ENCODE results near the gene FLAD1.

Gene FLAD1

GRCh38 chr1:154955718-154956543 lies 27.2 kb upstream of the FLAD1 start, which contains the start of gene PBXIP1:
Gene PBXIP1, minus strand, starts transcription at chr1:154956099. Its CDS starts 2,378 bp downstream, at chr1:154953721.
- Histone ChIP-seq H4K8ac (ENCODE audit: low read depth, low read length) (peak within 1 kb of the TSS; percentile 31), H3K4me1 (ENCODE audit: control insufficient read depth, low read depth, low read length) (peaks cover 11% of the 10 kb centered on the region), H3K79me2 (ENCODE audit: control insufficient read depth, insufficient read depth, low read length) (peaks cover 6% of the 10 kb centered on the region), H3K4me2 (ENCODE audit: low read length) (peak within 1 kb of the TSS; percentile 93), H3K18ac (ENCODE audit: low read length) (peak within 1 kb of the TSS; percentile 21), H3K4ac (ENCODE audit: low read depth, low read length) (no peak within 1 kb of the TSS), H2BK15ac (replicated peaks; ENCODE audit: low read depth) (no peak within 1 kb of the TSS), H3K9ac (ENCODE audit: low read length) (peak within 1 kb of the TSS; percentile 85), H3K36me3 (ENCODE audit: control insufficient read depth, insufficient read depth, low read length) (no peaks in the 10 kb centered on the region), H3K79me1 (ENCODE audit: low read length) (peaks cover 7% of the 10 kb centered on the region), H2BK120ac (ENCODE audit: low read depth, low read length) (no peak within 1 kb of the TSS), H3K27me3 (ENCODE audit: insufficient read depth, low read length, poor library complexity) (no peaks in the 10 kb centered on the region), H3K23ac (ENCODE audit: low read length) (peak within 1 kb of the TSS; percentile 33), H3K4me3 (ENCODE audit: low read length) (peak within 1 kb of the TSS; percentile 67), H2BK5ac (ENCODE audit: low read length) (peak within 1 kb of the TSS; percentile 63), H3K56ac (ENCODE audit: low read length) (peak within 1 kb of the TSS; percentile 89), H2AK5ac (ENCODE audit: low read length) (no peak within 1 kb of the TSS), H4K5ac (ENCODE audit: low read length) (no peak within 1 kb of the TSS), H3K27ac (ENCODE audit: low read depth, low read length) (peak within 1 kb of the TSS; percentile 86)
- DNase-seq, result peak; percentile 99
- no CpG with 5 or more reads among the region's 18 CpGs for WGBS (ENCODE audit: extremely low coverage, insufficient coverage, low lambda C conversion rate)

GRCh38 chr1:154956544-154956941 lies 26.6 kb upstream of the FLAD1 start:
- WGBS (ENCODE audit: extremely low coverage, insufficient coverage, low lambda C conversion rate), result no CpG with 5 or more reads among the region's 6 CpGs
- peak overlapping the region; percentile 62 for H3K27ac ChIP-seq (ENCODE audit: low read depth, low read length)
- H3K56ac ChIP-seq (ENCODE audit: low read length), result peak overlapping the region; percentile 84
- H4K8ac ChIP-seq (ENCODE audit: low read depth, low read length), result peak overlapping the region; percentile 31
- peak overlapping the region; percentile 33 for H3K23ac ChIP-seq (ENCODE audit: low read length)
- H3K79me2 ChIP-seq (ENCODE audit: control insufficient read depth, insufficient read depth, low read length), result peaks cover 6% of the 10 kb centered on the region
- no peaks in the 10 kb centered on the region for H3K27me3 ChIP-seq (ENCODE audit: insufficient read depth, low read length, poor library complexity)
- H2AK5ac ChIP-seq (ENCODE audit: low read length), result no peak overlapping the region
- H4K5ac ChIP-seq (ENCODE audit: low read length), result no peak overlapping the region
- peaks cover 11% of the 10 kb centered on the region for H3K4me1 ChIP-seq (ENCODE audit: control insufficient read depth, low read depth, low read length)
- no peak overlapping the region for H3K4ac ChIP-seq (ENCODE audit: low read depth, low read length)
- DNase-seq, result peak; percentile 40
- H3K4me3 ChIP-seq (ENCODE audit: low read length), result peak overlapping the region; percentile 56
- H3K9ac ChIP-seq (ENCODE audit: low read length), result peak overlapping the region; percentile 85
- H2BK120ac ChIP-seq (ENCODE audit: low read depth, low read length), result no peak overlapping the region
- H3K18ac ChIP-seq (ENCODE audit: low read length), result no peak overlapping the region
- no peak overlapping the region for H2BK15ac ChIP-seq (replicated peaks; ENCODE audit: low read depth)
- peak overlapping the region; percentile 63 for H2BK5ac ChIP-seq (ENCODE audit: low read length)
- peak overlapping the region; percentile 93 for H3K4me2 ChIP-seq (ENCODE audit: low read length)
- no peaks in the 10 kb centered on the region for H3K36me3 ChIP-seq (ENCODE audit: control insufficient read depth, insufficient read depth, low read length)
- peaks cover 7% of the 10 kb centered on the region for H3K79me1 ChIP-seq (ENCODE audit: low read length)

- Histone ChIP-seq H2BK15ac (replicated peaks; ENCODE audit: low read depth) (no peak overlapping the region), H3K18ac (ENCODE audit: low read length) (no peak overlapping the region), H3K27ac (ENCODE audit: low read depth, low read length) (no peak overlapping the region), H3K9ac (ENCODE audit: low read length) (peak overlapping the region; percentile 85), H3K36me3 (ENCODE audit: control insufficient read depth, insufficient read depth, low read length) (no peaks in the 10 kb centered on the region), H4K8ac (ENCODE audit: low read depth, low read length) (no peak overlapping the region), H3K23ac (ENCODE audit: low read length) (no peak overlapping the region), H3K79me2 (ENCODE audit: control insufficient read depth, insufficient read depth, low read length) (peaks cover 6% of the 10 kb centered on the region), H4K5ac (ENCODE audit: low read length) (no peak overlapping the region), H3K4me2 (ENCODE audit: low read length) (no peak overlapping the region), H3K56ac (ENCODE audit: low read length) (peak overlapping the region; percentile 64), H3K4ac (ENCODE audit: low read depth, low read length) (no peak overlapping the region), H3K4me3 (ENCODE audit: low read length) (no peak overlapping the region), H2BK5ac (ENCODE audit: low read length) (no peak overlapping the region), H2AK5ac (ENCODE audit: low read length) (no peak overlapping the region), H3K79me1 (ENCODE audit: low read length) (peaks cover 7% of the 10 kb centered on the region), H2BK120ac (ENCODE audit: low read depth, low read length) (no peak overlapping the region), H3K27me3 (ENCODE audit: insufficient read depth, low read length, poor library complexity) (no peaks in the 10 kb centered on the region), H3K4me1 (ENCODE audit: control insufficient read depth, low read depth, low read length) (peaks cover 11% of the 10 kb centered on the region)
- WGBS (ENCODE audit: extremely low coverage, insufficient coverage, low lambda C conversion rate), result no CpG with 5 or more reads among the region's 9 CpGs
- DNase-seq, result no peak
Observed at GRCh38 chr1:154957091-154957657, 26.0 kb upstream of the FLAD1 start.

GRCh38 chr1:154958036-154958435 lies 25.1 kb upstream of the FLAD1 start:
- Histone ChIP-seq H3K4me2 (ENCODE audit: low read length) (no peak overlapping the region), H2AK5ac (ENCODE audit: low read length) (no peak overlapping the region), H2BK15ac (replicated peaks; ENCODE audit: low read depth) (no peak overlapping the region), H3K36me3 (ENCODE audit: control insufficient read depth, insufficient read depth, low read length) (no peaks in the 10 kb centered on the region), H3K4me3 (ENCODE audit: low read length) (no peak overlapping the region), H3K4ac (ENCODE audit: low read depth, low read length) (no peak overlapping the region), H4K5ac (ENCODE audit: low read length) (no peak overlapping the region), H2BK5ac (ENCODE audit: low read length) (no peak overlapping the region), H3K18ac (ENCODE audit: low read length) (no peak overlapping the region), H3K9ac (ENCODE audit: low read length) (no peak overlapping the region), H3K27me3 (ENCODE audit: insufficient read depth, low read length, poor library complexity) (no peaks in the 10 kb centered on the region), H3K4me1 (ENCODE audit: control insufficient read depth, low read depth, low read length) (peaks cover 11% of the 10 kb centered on the region), H3K23ac (ENCODE audit: low read length) (no peak overlapping the region), H4K8ac (ENCODE audit: low read depth, low read length) (no peak overlapping the region), H3K27ac (ENCODE audit: low read depth, low read length) (no peak overlapping the region), H3K79me2 (ENCODE audit: control insufficient read depth, insufficient read depth, low read length) (peaks cover 6% of the 10 kb centered on the region), H2BK120ac (ENCODE audit: low read depth, low read length) (no peak overlapping the region), H3K56ac (ENCODE audit: low read length) (no peak overlapping the region), H3K79me1 (ENCODE audit: low read length) (peaks cover 7% of the 10 kb centered on the region)
- no CpG with 5 or more reads among the region's 2 CpGs for WGBS (ENCODE audit: extremely low coverage, insufficient coverage, low lambda C conversion rate)
- DNase-seq, result no peak

- WGBS (ENCODE audit: extremely low coverage, insufficient coverage, low lambda C conversion rate), result no CpG with 5 or more reads among the region's 16 CpGs
- H2BK5ac ChIP-seq (ENCODE audit: low read length), result no peak overlapping the region
- H3K79me1 ChIP-seq (ENCODE audit: low read length), result peaks cover 9% of the 10 kb centered on the region
- no peak overlapping the region for H2BK15ac ChIP-seq (replicated peaks; ENCODE audit: low read depth)
- H3K27ac ChIP-seq (ENCODE audit: low read depth, low read length), result no peak overlapping the region
- no peak overlapping the region for H4K8ac ChIP-seq (ENCODE audit: low read depth, low read length)
- H3K4me1 ChIP-seq (ENCODE audit: control insufficient read depth, low read depth, low read length), result peaks cover 11% of the 10 kb centered on the region
- no peaks in the 10 kb centered on the region for H3K27me3 ChIP-seq (ENCODE audit: insufficient read depth, low read length, poor library complexity)
- no peak overlapping the region for H4K5ac ChIP-seq (ENCODE audit: low read length)
- H3K23ac ChIP-seq (ENCODE audit: low read length), result no peak overlapping the region
- H2BK120ac ChIP-seq (ENCODE audit: low read depth, low read length), result no peak overlapping the region
- H3K18ac ChIP-seq (ENCODE audit: low read length), result no peak overlapping the region
- peaks cover 6% of the 10 kb centered on the region for H3K79me2 ChIP-seq (ENCODE audit: control insufficient read depth, insufficient read depth, low read length)
- no peak for DNase-seq
- H3K4me2 ChIP-seq (ENCODE audit: low read length), result no peak overlapping the region
- no peak overlapping the region for H3K56ac ChIP-seq (ENCODE audit: low read length)
- H3K4ac ChIP-seq (ENCODE audit: low read depth, low read length), result no peak overlapping the region
- H2AK5ac ChIP-seq (ENCODE audit: low read length), result no peak overlapping the region
- H3K36me3 ChIP-seq (ENCODE audit: control insufficient read depth, insufficient read depth, low read length), result peaks cover 6% of the 10 kb centered on the region
- no peak overlapping the region for H3K9ac ChIP-seq (ENCODE audit: low read length)
- H3K4me3 ChIP-seq (ENCODE audit: low read length), result no peak overlapping the region
Observed at GRCh38 chr1:154958681-154959425, 24.3 kb upstream of the FLAD1 start.
